K562 (cell line): Measurements from ENCODE around the gene GANAB. TPM values are rescaled to one million over a fixed set of nuclear protein-coding genes. Genes with fewer than 3 reads are reported as not detected.

ENCODE experiments used
- ATF1 ChIP-seq, 2 experiments: fragments of 450-650 bp in 1 of 2; IDR thresholded peaks; 2 replicates each; pipeline ENCODE4 v1.6.1; 2016; ENCODE audit warnings: missing compliant biosample characterization in 1 of 2, missing genetic modification characterization in 1 of 2
- C11orf30 ChIP-seq: fragments of 450-650 bp; IDR thresholded peaks from 2 replicates; pipeline ENCODE4 v1.6.1; 2016; ENCODE audit warnings: low read depth, mild to moderate bottlenecking
- CLOCK ChIP-seq: fragments of 250-450 bp; sonication (Bioruptor Pico); IDR thresholded peaks from 2 replicates; pipeline ENCODE4 v1.4.0; 2020; ENCODE audit warnings: mild to moderate bottlenecking, moderate library complexity, borderline replicate concordance
- EGR1 ChIP-seq: fragments of 450-650 bp; conservative IDR thresholded peaks from 2 replicates; pipeline ENCODE4 v1.6.1; 2017; ENCODE audit warnings: mild to moderate bottlenecking
- ERF ChIP-seq: fragments of 450-650 bp; formaldehyde crosslinking; IDR thresholded peaks from 2 replicates; pipeline ENCODE4 v1.4.0; 2020; ENCODE audit warnings: mild to moderate bottlenecking, mixed read lengths
- GTF2B ChIP-seq: IDR thresholded peaks from 2 replicates; pipeline ENCODE4 v1.6.1; 2011; ENCODE audit not compliant: insufficient read length; ENCODE audit errors: extremely low read depth
- HBP1 ChIP-seq: fragments of 450-650 bp; formaldehyde crosslinking; IDR thresholded peaks from 2 replicates; pipeline ENCODE4 v1.4.0; 2022; ENCODE audit warnings: missing genetic modification characterization
- HSF4 ChIP-seq: fragments of 250-450 bp; sonication (Bioruptor Pico); IDR thresholded peaks from 2 replicates; pipeline ENCODE4 v2.1.2; 2022; ENCODE audit warnings: mild to moderate bottlenecking, moderate library complexity, borderline replicate concordance
- MTA3 ChIP-seq: fragments of 450-650 bp; formaldehyde crosslinking; IDR thresholded peaks from 2 replicates; pipeline ENCODE4 v1.6.1; 2017; ENCODE audit warnings: mild to moderate bottlenecking, borderline replicate concordance
- NR2C1 ChIP-seq, 2 experiments: fragments of 450-650 bp; IDR thresholded peaks; 2 replicates each; pipeline ENCODE4 v1.6.1; 2017; ENCODE audit warnings: mild to moderate bottlenecking in 2 of 2, antibody characterized with exemption in 1 of 2, inconsistent platforms in 1 of 2, missing compliant biosample characterization in 1 of 2, missing genetic modification characterization in 1 of 2
- POLR2B ChIP-seq: fragments of 450-650 bp; IDR thresholded peaks from 2 replicates; pipeline ENCODE4 v1.6.1; 2018; ENCODE audit warnings: low read depth; ENCODE audit not compliant: partially characterized antibody
- POLR3A ChIP-seq: IDR thresholded peaks from 2 replicates; pipeline ENCODE4 v1.6.1; 2011; ENCODE audit warnings: borderline replicate concordance, mild to moderate bottlenecking, moderate library complexity; ENCODE audit not compliant: insufficient read length, insufficient read depth; ENCODE audit errors: extremely low read depth
- SRSF3 ChIP-seq: fragments of 200-400 bp; formaldehyde crosslinking; IDR thresholded peaks from 2 replicates; pipeline ENCODE4 v1.6.1; 2016; ENCODE audit warnings: mild to moderate bottlenecking, low read length, moderate library complexity; ENCODE audit not compliant: insufficient read depth
- STAT5B ChIP-seq: fragments of 250-450 bp; sonication (Bioruptor Pico); IDR thresholded peaks from 2 replicates; pipeline ENCODE4 v1.8.0; 2021; ENCODE audit warnings: mild to moderate bottlenecking, inconsistent platforms
- TEAD1 ChIP-seq, 2 experiments: fragments of 450-650 bp in 1 of 2; sonication (generic) in 1 of 2; formaldehyde crosslinking; IDR thresholded peaks; 2 replicates each; pipeline versions ENCODE4 v1.4.0 to v1.8.0; 2020 to 2022; ENCODE audit warnings: mild to moderate bottlenecking in 2 of 2, missing genetic modification reagents in 1 of 2
- THAP12 ChIP-seq: fragments of 250-450 bp; sonication (Bioruptor Pico); IDR thresholded peaks from 2 replicates; pipeline ENCODE4 v1.9.0; 2021; ENCODE audit warnings: mild to moderate bottlenecking, inconsistent platforms
- XRCC5 ChIP-seq: fragments of 200-400 bp; formaldehyde crosslinking; IDR thresholded peaks from 2 replicates; pipeline ENCODE4 v1.6.1; 2017; ENCODE audit warnings: low read depth, mild to moderate bottlenecking, low read length
- ZFP30 ChIP-seq: fragments of 250-450 bp; sonication (Bioruptor Pico); IDR thresholded peaks from 2 replicates; pipeline ENCODE4 v1.8.0; 2022; ENCODE audit warnings: moderate library complexity, mild to moderate bottlenecking, inconsistent platforms, borderline replicate concordance
- ZNF696 ChIP-seq: fragments of 250-450 bp; sonication (Bioruptor Pico); conservative IDR thresholded peaks from 2 replicates; pipeline ENCODE4 v1.4.0; 2020; ENCODE audit warnings: mild to moderate bottlenecking, moderate library complexity
- polyA plus RNA-seq, 8 experiments: library from polyadenylated mRNA; depleted of rRNA in 4 of 8; stranded (reverse) in 5 of 8; unstranded in 3 of 8; fragments of >200 nt; fragmentation: Nextera tagmentation in 2 of 8; fragmentation: Illumina TruSeq in 1 of 8; extraction: Ambion mirVana in 2 of 8; extraction: Trizol in 1 of 8; gene quantifications; 2 replicates each; pipeline versions ENCODE4 v1.2.1 to v1.2.3, GENCODE V29; 2011 to 2014; ENCODE audit warnings: inconsistent platforms in 1 of 8, missing spikeins in 1 of 8
- total RNA-seq, 7 experiments: library from RNA; depleted of rRNA in 6 of 7; stranded (reverse); fragments of >200 nt in 6 of 7; fragmentation: Illumina TruSeq in 2 of 7; extraction: Trizol in 2 of 7; gene quantifications; 2 replicates each; pipeline versions ENCODE4 v1.2.1 to v1.2.3, GENCODE V29; 2011 to 2021; ENCODE audit warnings: low replicate concordance in 1 of 7

GANAB gene
- total and polyA plus RNA-seq, 9 of the 15 experiments (the other 6 are each of a cell fraction or from before 2014, with no cell fraction given), result 6.5 to 284 (median 161) TPM

GRCh38 chr11:62645946-62646824 is at the start of gene GANAB (continued):
- TF ChIP-seq GTF2B (no peak), MTA3 (peak; percentile 50), POLR2B (peak; percentile 89), EGR1 (peak; percentile 97), ATF1 (CRISPR knock-in tag; IDR thresholded peaks at IDR 0.05) (no peak), ATF1 (tag; IDR thresholded peaks at IDR 0.05) (peak; percentile 92), SRSF3 (no peak), THAP12 (peak; percentile 75; the same call in 1 of the 2 replicates), TEAD1 (CRISPR knock-in tag; IDR thresholded peaks at IDR 0.05) (peak; percentile 34 to 68; a peak in 2 of 4 replicates), POLR3A (no peak), ZNF696 (0 out of 2 replicates have a peak, but pooled peaks have one; percentile 13), NR2C1 (IDR thresholded peaks at IDR 0.05) (peak; percentile 97), NR2C1 (tag; IDR thresholded peaks at IDR 0.05) (peak; percentile 98), ZFP30 (CRISPR knock-in tag) (no peak), CLOCK (CRISPR knock-in tag) (no peak), XRCC5 (0 out of 2 replicates have a peak, but pooled peaks have one; percentile 17), HSF4 (CRISPR knock-in tag) (no peak), HBP1 (CRISPR knock-in tag) (no peak), C11orf30 (peak; percentile 78), STAT5B (CRISPR knock-in tag) (no peak), ERF (CRISPR knock-in tag) (peak; percentile 73; the same call in 1 of the 2 replicates)
